ENCODE measurements around the gene SH3GL3.

SH3GL3 gene

GRCh38 chr15:83446904-83447709 is at the start of gene SH3GL3:
TSS of gene SH3GL3 (plus strand) at chr15:83447341. CDS start at chr15:83447534, 193 bp downstream.
- DNase-seq = peak; percentile 92

GRCh38 chr15:83398626-83399025 is 48.5 kb upstream of the SH3GL3 start:
- peak; percentile 90 for DNase-seq

GRCh38 chr15:83404121-83404520 is 43.0 kb upstream of the SH3GL3 start:
- no peak for DNase-seq

- DNase-seq = no peak
These were observed 36.6 kb upstream of the SH3GL3 start for GRCh38 chr15:83410532-83410931.

GRCh38 chr15:83413054-83413719 is 34.0 kb upstream of the SH3GL3 start:
- no peak for DNase-seq

- DNase-seq = no peak
These were observed 25.1 kb upstream of the SH3GL3 start for GRCh38 chr15:83422081-83422480.

- no peak for DNase-seq
These were observed 24.6 kb upstream of the SH3GL3 start for GRCh38 chr15:83422541-83422940.

- no peak for DNase-seq
These were observed 23.0 kb upstream of the SH3GL3 start for GRCh38 chr15:83424101-83424500.

GRCh38 chr15:83430441-83430840 is 16.7 kb upstream of the SH3GL3 start:
- DNase-seq = no peak

- no peak for DNase-seq
These were observed 15.6 kb upstream of the SH3GL3 start for GRCh38 chr15:83431521-83431920.

- DNase-seq = no peak
These were observed 11.9 kb upstream of the SH3GL3 start for GRCh38 chr15:83435202-83435601.

GRCh38 chr15:83435782-83436181 is 11.4 kb upstream of the SH3GL3 start:
- DNase-seq = no peak

GRCh38 chr15:83436513-83437158 is 10.5 kb upstream of the SH3GL3 start:
- peak; percentile 73 for DNase-seq

- DNase-seq = no peak
These were observed 3.9 kb upstream of the SH3GL3 start for GRCh38 chr15:83443076-83443847.

GRCh38 chr15:83444936-83445335 is 2.2 kb upstream of the SH3GL3 start:
- no peak for DNase-seq

- no peak for DNase-seq
These were observed 1.5 kb upstream of the SH3GL3 start for GRCh38 chr15:83445643-83446042.

- DNase-seq = no peak
These were observed 724 bp upstream of the SH3GL3 start for GRCh38 chr15:83446417-83446816.

GRCh38 chr15:83449250-83449671 is 2.1 kb downstream of the SH3GL3 start:
- no peak for DNase-seq

- no peak for DNase-seq
These were observed 2.9 kb downstream of the SH3GL3 start for GRCh38 chr15:83449937-83450506.

- no peak for DNase-seq
These were observed 10.0 kb downstream of the SH3GL3 start for GRCh38 chr15:83457149-83457548.

GRCh38 chr15:83458381-83458780 is 11.2 kb downstream of the SH3GL3 start:
- DNase-seq = no peak

GRCh38 chr15:83462026-83462425 is 14.9 kb downstream of the SH3GL3 start:
- no peak for DNase-seq
